Neural crest cell (in vitro differentiated cells): ENCODE measurements around the gene CABLES2. TPM values are rescaled to one million over a fixed set of nuclear protein-coding genes. Genes with fewer than 3 reads are reported as not detected.
"Not testable (repeated sequence)": the region's sequence is repeated elsewhere in the genome, so short reads cannot be mapped to it uniquely, and the experiment has no call there.

Experiments used
- DNase-seq: peaks from one replicate; pipeline ENCODE4 v3.0.0; 2021; ENCODE audit warnings: low read depth, mixed read lengths, low spot score
- H3K27ac Mint-ChIP-seq: one replicate; pipeline ENCODE4 v1.8.0; 2021; ENCODE audit warnings: mild to moderate bottlenecking, mixed read lengths; ENCODE audit not compliant: unreplicated experiment
- H3K27me3 Mint-ChIP-seq: 2 replicates; pipeline ENCODE4 v1.8.0; 2021; ENCODE audit warnings: low read depth, mild to moderate bottlenecking, mixed read lengths
- H3K36me3 Mint-ChIP-seq: 2 replicates; pipeline ENCODE4 v1.8.0; 2021; ENCODE audit warnings: low read depth, mild to moderate bottlenecking, mixed read lengths
- H3K4me1 Mint-ChIP-seq: 2 replicates; pipeline ENCODE4 v1.8.0; 2021; ENCODE audit warnings: mixed read lengths
- H3K4me3 Mint-ChIP-seq: one replicate; pipeline ENCODE4 v1.8.0; 2021; ENCODE audit warnings: mild to moderate bottlenecking, mixed read lengths
- H3K9me3 Mint-ChIP-seq: 2 replicates; pipeline ENCODE4 v1.8.0; 2021; ENCODE audit warnings: mixed read lengths
- CTCF ChIP-seq: fragments of 200-600 bp; sonication (generic); conservative IDR thresholded peaks from 2 replicates; pipeline ENCODE4 v1.5.0; 2021; ENCODE audit warnings: antibody characterized with exemption, mild to moderate bottlenecking
- total RNA-seq: library from RNA; stranded (reverse); gene quantifications from 2 replicates; pipeline ENCODE4 v1.2.1, GENCODE V29; 2021

CABLES2 gene
- total RNA-seq, 1 donor from 2014 or later = 26.6 TPM

GRCh38 chr20:62428396-62429295 is 21.6 kb upstream of the CABLES2 start:
- Mint-ChIP-seq H3K9me3 (no peaks in the 10 kb centered on the region), H3K4me1 (peaks cover 6% of the 10 kb centered on the region), H3K4me3 (no peak overlapping the region), H3K27ac (no peak overlapping the region), H3K27me3 (no peaks in the 10 kb centered on the region), H3K36me3 (no peaks in the 10 kb centered on the region)
- no peak for DNase-seq
- TF ChIP-seq CTCF = no peak

- Mint-ChIP-seq H3K4me3 (no peak overlapping the region), H3K9me3 (no peaks in the 10 kb centered on the region), H3K36me3 (no peaks in the 10 kb centered on the region), H3K27ac (no peak overlapping the region), H3K27me3 (no peaks in the 10 kb centered on the region), H3K4me1 (peaks cover 6% of the 10 kb centered on the region)
- no peak for TF ChIP-seq CTCF
- no peak for DNase-seq
These were observed 20.9 kb upstream of the CABLES2 start for GRCh38 chr20:62428002-62428372.

GRCh38 chr20:62427172-62428001 is 20.3 kb upstream of the CABLES2 start, which contains the start of gene RBBP8NL:
Gene RBBP8NL (minus strand): TSS chr20:62427539. CDS start chr20:62419647, 7,892 bp downstream.
- no peak for DNase-seq
- H3K9me3 Mint-ChIP-seq = no peaks in the 10 kb centered on the region
- H3K4me1 Mint-ChIP-seq = peaks cover 6% of the 10 kb centered on the region
- no peak within 1 kb of the TSS for H3K4me3 Mint-ChIP-seq
- no peaks in the 10 kb centered on the region for H3K36me3 Mint-ChIP-seq
- TF ChIP-seq CTCF = no peak
- H3K27ac Mint-ChIP-seq = no peak within 1 kb of the TSS
- H3K27me3 Mint-ChIP-seq = no peaks in the 10 kb centered on the region

- Mint-ChIP-seq H3K36me3 (no peaks in the 10 kb centered on the region), H3K9me3 (no peaks in the 10 kb centered on the region), H3K4me3 (no peak overlapping the region), H3K4me1 (peaks cover 6% of the 10 kb centered on the region), H3K27me3 (no peaks in the 10 kb centered on the region), H3K27ac (no peak overlapping the region)
- no peak for TF ChIP-seq CTCF
- no peak for DNase-seq
These were observed 19.6 kb upstream of the CABLES2 start for GRCh38 chr20:62426699-62427131.

- not testable (repeated sequence) for H3K36me3 Mint-ChIP-seq, H3K9me3 Mint-ChIP-seq, H3K27me3 Mint-ChIP-seq, DNase-seq, H3K4me1 Mint-ChIP-seq, H3K4me3 Mint-ChIP-seq, H3K27ac Mint-ChIP-seq
These were observed 18.9 kb upstream of the CABLES2 start for GRCh38 chr20:62426059-62426348.
